NCI-H345 (cell line): ENCODE results near the gene VAV1.
"Not testable (repeated sequence)": the region's sequence is repeated elsewhere in the genome, so short reads cannot be mapped to it uniquely, and the experiment has no call there.

Experiments used
- DNase-seq: peaks from one replicate; lab custom pipeline; 2025; lab: John Stamatoyannopoulos, UW

Gene VAV1

DNA sequence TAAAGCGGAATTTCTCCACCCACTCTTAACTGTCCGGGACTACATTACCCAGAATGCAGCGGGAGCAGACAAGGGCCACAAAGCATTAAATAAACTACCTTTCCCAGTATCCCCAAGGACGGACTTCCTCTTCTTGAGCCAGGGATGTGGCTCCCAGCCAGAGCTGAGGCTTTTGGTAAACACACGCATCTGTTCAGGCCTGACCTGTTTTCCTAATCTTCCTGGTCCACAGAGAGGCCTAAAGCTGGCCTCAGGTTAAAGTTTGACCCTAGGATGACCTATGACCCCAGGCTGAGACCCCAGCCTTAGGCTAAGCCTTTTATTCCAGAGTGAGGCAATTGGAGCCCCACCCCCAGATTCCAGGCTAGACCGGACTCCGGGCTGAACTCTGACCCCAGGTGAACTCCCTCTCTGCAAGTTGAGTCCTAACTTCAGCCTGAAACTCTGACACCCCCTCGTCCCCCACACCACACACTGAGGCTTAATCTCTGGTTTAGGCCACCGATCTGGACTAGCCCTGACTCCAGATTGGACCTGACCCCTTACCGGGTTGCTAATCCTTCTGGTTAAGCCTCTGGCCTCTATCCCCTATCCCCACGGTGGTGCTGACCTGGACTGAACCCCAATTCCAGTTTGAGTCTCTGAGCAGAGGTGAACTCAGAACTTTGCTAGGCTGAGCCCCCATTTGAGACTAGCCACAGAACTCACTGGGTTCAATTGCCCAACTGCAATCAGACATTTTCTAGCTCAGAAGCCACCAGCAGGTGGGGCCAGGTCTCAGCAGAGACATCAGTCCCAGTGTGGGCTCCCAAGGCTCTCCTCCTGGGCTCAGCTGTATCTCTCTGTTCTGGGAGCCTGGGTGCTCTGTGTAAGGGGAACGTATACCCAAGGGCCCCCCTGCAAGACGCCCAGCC lies 34.4 kb upstream of the VAV1 start:
- peak; percentile 81 for DNase-seq

DNA sequence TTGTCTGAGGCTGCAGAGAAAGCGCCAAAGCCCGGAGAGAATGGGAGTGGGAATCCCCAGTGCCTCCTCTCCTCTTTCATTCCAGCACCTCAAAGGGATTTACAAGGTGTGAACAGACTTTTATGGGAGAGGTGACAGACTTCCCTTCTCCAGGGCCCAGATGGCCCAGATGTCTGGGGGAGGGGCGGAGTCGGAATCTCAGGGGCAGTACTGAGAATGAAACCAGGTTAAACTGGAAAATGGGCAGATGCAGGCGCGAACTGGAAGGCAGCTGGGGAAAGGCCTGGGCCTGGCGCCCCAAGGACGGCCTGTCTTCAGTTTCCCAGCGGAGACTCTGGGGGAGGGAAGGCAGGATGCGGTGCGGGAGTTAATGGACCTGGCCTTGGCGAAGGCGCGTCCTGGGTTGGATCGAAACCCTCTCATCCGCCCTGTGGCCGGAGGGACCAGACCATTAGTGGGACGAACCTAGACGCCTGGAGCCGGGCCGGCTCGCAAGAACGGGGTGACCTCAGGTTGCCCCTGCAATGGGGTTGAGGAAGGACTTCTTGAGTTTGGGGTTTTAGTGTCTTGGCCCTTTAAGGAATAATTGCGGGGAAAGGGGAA lies 33.6 kb upstream of the VAV1 start:
- no peak for DNase-seq

DNA sequence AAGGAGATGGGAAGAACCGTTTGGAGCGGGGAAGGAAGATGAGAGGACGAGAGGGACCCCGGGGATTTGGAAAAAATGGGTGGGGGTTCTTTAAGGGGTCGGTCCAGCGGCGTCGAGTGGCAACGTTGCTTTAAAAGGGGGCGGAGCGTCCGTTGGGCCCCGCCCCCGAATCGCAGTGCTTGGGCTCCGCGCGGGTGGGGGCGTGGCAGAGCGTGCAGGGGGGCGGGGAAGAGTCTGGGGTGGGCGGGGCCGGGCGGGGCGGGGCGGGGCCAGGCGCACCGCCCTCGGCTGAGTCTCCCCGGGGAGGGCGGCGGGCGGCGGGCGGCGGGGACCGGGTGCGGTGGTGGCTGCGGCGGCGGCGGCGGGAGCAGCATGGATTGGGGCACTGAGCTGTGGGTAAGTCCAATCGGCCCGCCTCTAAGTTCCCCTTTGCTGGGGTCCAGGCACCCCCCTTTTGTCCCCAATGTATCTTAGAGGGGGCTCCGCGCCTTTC lies 33.1 kb upstream of the VAV1 start, which contains the start of gene TRIP10:
TSS of gene TRIP10 (plus strand) at position 291 of the 493 bp plus-strand sequence. CDS start at position 373, 82 bp downstream.
- DNase-seq, result peak; percentile 75

DNA sequence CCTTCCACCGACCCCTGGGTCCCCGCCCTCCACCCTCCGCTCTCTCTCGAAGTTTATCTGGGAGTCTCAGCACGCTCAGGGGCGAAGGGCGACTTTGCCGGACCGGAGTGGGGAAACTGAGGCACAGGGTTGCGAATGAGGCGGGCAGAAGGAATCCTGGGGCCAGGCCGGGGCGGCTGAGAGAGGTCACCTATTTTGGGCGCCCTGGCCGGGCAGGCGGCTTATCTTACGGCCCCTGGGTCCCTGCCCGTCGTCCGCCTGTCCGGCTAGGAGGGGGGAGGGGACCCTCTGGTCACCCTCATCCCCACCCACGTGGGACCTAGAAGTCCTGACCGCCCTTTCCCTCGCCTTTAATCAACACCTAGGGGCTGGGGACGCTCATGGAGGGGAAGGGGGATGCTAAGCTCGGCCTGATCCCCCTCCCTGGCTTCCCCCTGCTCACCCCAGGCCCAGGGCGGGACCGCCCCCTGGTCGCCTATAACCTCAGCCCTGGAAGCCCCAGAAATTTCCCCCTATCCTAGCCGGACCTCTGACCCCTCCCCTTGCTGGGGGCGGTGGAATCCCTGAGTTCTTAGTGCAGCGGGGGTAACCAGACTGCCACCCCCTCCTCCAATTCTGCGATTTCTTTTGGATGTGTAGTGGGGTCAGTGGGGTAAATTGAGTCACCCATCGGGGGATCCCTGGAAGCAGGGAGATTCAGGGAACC lies 32.5 kb upstream of the VAV1 start:
- no peak for DNase-seq

DNA sequence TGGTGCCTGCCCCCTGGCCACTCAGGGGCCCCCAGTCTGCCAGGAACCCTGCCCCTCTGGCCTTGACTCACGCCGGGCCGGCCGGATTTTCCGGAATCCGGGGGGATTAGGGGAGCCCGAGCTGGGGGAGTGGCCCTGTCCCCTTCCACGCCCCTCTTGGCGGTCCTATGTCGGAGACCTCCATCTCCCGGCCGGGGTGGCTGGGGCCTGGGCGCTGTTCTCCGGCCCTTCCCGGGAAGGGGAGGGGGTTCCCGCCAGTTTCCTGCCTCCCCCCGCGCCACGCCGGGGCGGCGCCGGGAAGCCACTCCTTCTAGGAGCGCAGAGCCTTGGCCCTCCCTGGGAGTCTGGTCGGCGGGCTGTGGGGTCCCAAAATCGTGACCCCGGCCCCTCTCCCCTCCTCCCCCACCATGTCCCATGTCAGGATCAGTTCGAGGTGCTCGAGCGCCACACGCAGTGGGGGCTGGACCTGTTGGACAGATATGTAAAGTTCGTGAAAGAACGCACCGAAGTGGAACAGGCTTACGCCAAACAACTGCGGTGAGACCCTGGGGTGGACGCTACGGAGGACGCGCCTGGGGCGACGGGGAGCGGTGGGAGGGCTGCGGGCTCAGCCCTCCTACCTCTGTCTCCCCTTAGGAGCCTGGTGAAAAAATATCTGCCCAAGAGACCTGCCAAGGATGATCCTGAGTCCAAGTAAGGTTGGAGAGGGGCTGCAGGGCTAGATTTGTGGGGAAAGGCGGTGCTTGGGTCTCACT lies 31.7 kb upstream of the VAV1 start:
- DNase-seq, result peak; percentile 16

DNA sequence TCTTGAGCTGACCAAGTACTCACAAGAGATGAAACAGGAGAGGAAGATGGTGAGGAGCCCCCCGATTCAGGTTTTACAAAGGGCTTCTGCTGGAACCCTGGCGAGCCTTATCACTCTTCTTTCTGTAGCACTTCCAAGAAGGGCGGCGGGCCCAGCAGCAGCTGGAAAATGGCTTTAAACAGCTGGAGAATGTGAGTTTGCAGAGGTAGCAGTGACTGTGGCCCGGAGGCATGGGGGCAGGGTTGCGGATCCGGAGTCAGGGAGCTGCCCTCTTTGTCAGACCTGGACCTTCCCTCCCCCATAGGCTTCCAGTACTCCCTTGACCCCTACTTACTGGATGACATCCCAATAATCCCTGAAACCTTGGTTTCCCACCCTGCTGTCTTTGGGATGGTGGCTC lies 29.4 kb upstream of the VAV1 start:
- DNase-seq, result no peak

DNA sequence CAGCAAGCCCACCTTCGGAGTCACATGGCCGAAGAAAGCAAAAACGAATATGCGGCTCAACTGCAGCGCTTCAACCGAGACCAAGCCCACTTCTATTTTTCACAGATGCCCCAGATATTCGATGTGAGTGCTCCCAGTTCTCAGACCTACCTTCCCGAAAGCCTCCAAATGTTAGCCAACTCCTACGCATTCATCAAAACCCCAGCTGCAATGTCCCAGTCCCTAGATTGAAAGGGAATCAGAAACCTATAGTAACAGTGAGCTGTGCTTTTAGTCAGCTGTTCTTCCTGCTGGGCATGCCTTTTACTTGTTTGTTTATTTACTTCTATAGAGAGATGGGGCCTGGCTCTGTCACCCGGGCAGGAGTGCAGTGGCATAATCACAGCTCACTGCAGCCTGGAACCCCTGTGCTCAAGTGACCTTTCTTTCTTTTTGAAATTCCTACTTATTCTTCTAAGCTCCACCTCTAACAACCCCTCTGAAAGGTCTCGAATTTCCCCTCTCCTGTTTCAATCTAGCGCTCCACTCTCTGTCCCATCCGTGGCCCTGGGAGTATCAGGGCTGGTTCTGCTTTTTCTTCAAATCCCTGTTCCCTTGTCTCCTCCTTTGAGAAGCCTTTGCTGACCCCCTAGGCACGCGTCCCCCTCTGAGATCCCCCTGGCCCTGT lies 28.7 kb upstream of the VAV1 start:
- DNase-seq, result no peak

DNA sequence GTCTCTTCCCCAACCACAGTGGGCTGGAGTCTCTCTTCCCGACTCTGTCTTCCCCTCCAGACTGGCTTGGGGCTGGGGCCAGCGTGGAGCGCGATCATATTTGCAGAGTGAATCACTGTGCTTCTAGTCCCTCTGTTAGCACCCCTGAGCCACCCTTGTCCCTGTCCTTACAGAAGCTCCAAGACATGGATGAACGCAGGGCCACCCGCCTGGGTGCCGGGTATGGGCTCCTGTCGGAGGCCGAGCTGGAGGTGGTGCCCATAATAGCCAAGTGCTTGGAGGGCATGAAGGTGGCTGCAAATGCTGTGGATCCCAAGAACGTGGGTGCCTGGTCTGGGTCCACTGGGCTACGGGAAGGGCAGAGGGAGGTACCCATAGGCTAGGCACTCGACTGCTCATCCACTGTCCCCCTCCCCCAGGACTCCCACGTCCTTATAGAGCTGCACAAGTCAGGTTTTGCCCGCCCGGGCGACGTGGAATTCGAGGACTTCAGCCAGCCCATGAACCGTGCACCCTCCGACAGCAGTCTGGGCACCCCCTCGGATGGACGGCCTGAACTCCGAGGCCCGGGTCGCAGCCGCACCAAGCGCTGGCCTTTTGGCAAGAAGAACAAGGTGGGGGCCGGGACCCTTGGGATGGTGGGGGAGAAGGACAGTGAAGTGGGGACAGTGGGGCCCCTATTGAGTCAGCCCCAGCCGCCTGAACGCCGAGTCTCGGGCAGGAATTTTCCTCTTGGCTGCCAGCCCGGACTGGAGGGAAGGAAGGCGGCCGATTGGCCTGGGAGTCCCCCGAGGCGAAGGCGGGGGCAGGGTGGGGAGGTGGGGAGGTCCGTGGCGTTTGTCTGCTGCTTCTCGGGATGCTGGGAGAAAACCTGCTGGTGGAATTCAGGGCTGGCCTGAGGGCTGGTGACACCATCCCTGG lies 27.9 kb upstream of the VAV1 start:
- DNase-seq, result peak; percentile 58

DNA sequence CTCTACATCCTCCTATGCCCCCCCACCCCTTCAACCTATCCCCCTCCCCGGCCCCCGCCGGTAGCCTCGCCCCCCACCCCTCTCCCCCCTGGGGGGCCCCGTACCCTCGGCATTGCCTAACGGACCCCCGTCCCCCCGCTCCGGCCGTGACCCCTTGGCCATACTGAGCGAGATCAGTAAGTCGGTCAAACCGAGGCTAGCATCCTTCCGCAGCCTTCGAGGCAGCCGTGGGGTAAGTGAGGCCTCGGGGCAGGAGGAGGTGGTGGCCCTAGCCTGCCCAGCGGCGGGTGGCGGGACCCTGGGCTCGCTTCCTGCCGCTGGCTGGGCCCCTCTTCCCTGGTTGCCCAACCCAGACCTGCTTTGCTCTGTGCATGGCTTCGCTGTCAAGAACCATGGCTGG lies 26.5 kb upstream of the VAV1 start:
- DNase-seq, result no peak

DNA sequence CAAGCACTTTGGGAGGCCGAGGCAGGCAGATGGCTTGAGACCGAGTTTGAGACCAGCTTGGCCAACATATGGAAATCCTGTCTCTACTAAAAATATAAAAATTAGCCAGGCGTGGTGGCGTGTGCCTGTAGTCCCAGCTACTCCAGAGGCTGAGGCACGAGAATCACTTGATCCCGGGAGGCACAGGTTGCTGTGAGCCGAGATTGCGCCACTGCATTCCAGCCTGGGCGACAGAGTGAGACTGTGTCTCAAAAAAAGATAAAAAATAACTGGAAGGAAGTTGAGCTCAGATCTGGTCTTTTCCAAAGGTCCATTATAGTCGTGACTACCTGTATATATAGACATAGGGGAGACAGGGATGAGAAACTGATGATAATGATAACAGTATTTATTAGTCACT lies 24.0 kb upstream of the VAV1 start:
- DNase-seq, result not testable (repeated sequence)

DNA sequence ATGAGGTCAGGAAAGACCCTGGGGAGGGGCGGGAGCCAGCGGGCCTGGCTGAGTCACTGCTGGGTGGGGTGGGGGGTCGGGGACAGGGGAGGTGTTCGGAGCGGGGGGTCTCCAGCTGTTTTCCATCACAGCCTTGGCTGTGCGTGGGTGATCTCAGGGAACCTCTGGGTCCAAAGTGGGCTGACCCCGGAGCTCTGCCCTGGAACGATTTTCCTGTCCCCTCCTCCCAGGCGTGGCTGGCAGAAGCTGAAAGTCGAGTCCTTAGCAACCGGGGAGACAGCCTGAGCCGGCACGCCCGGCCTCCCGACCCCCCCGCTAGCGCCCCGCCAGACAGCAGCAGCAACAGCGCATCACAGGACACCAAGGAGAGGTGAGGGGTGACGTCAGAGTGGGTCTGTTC lies 22.4 kb upstream of the VAV1 start:
- no peak for DNase-seq

DNA sequence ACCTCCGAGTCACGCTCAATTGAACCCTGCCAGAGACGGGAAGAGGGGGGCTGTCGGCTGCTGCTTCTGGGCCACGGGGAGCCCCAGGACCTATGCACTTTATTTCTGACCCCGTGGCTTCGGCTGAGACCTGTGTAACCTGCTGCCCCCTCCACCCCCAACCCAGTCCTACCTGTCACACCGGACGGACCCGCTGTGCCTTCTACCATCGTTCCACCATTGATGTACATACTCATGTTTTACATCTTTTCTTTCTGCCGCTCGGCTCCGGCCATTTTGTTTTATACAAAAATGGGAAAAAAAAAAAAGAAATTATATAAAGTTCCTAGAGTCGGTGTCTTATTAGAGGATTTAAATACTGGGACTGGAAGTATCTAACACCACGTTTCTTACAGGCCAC lies 21.3 kb upstream of the VAV1 start:
- no peak for DNase-seq

DNA sequence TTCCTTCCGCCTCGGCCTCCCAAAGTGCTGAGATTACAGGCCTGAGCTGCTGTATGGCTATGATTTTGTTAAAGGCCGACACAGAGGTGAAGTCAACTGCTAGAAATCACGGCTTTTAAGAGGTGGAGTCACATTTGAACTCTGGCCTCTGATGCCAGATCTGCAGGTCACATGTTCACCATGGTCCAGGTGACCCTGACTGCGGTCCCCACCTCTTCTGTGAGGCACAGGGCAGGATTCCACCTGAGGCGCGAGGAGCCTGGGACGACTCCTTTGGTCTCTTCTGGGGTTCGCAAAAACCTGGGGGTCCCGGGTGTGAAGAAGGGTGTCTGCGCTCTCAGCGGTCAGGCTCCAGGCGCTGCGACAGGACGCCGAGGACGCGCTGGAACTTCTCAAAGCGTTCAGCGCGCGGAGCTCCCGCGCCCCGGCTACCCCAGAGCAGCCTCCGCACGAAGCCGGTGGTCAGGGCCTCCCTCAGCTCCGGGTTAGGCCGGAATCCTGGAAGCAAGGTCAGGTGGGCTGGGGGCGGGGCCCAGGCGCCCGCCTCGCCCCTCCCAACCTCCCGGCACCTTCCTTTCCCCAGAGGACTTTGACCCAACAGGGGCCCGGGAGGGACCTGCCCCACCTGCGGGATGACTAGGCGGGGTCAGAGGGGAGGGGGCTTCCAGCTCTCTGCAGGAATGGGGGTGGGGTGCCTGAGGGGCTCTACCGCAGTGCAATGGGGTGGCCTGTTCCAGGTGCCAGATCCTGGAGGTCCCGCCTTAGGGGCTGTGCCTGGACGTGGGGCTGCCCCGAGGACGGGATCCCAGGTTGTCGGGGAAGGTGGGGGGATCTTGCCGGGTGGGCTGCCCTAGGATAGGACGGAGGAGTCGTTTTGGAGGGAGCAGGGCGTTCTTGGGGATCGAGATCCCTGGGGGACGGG lies 20.0 kb upstream of the VAV1 start:
- DNase-seq, result no peak

DNA sequence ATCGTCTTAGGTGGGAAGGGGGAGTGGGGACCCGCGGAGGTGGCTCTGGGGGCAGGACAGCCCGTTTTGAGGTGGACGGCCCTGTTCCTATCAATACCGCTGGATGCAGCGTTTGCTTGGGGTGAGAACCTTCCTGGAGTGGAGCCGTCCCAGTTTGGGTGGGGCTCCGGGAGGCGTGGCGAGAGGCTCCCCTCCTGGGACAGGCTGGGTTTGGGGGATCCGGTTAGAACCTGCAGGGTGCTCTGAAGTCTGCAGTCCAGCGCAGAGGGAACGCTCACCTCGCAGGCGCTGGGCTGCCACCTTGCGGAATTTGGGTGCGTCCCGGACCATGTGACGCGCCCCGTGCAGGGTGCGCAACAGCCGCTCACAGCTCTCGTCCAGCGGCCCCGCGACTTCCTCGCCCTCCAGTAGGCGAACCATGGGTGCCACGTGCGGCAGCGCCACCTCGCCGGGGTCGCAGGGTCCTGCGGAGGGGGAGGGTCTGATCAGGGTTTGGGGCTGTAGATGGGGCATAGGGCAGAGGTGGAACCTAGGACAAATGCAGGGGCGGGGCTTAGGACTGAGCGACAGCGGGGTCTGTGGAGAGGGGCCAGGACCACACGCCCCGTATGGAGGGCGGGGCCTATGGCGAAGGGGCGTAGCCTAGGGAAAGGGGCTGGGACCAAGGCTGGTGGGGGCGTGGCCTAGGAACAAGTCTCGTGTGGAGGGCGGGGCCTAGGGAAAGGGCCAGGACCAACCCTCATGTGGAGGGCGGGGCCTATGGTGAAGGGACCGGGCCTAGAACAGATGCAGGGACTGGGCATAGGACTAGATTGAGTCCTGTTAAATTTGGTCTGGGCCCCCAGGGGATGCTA lies 19.1 kb upstream of the VAV1 start:
- no peak for DNase-seq

DNA sequence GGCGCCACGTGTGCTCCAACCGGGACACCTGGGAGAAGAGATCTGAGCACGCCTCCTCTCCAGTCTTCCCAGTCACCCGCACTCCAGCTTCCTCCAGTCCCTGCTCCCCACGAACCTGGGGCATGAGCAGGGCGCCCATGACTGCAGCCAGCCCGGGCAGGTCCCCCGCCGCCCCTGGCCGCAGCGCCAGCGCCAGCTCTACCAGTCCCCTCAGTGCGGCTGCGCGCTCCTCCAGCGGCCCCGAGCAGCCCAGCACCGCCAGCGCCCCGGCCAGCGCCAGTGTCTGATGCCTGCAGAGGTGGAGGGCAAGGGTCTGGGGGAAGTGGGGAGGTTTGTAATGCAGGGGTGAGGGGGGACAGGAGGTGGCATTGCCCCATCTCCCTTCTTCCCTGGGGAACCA lies 18.4 kb upstream of the VAV1 start:
- DNase-seq, result no peak

DNA sequence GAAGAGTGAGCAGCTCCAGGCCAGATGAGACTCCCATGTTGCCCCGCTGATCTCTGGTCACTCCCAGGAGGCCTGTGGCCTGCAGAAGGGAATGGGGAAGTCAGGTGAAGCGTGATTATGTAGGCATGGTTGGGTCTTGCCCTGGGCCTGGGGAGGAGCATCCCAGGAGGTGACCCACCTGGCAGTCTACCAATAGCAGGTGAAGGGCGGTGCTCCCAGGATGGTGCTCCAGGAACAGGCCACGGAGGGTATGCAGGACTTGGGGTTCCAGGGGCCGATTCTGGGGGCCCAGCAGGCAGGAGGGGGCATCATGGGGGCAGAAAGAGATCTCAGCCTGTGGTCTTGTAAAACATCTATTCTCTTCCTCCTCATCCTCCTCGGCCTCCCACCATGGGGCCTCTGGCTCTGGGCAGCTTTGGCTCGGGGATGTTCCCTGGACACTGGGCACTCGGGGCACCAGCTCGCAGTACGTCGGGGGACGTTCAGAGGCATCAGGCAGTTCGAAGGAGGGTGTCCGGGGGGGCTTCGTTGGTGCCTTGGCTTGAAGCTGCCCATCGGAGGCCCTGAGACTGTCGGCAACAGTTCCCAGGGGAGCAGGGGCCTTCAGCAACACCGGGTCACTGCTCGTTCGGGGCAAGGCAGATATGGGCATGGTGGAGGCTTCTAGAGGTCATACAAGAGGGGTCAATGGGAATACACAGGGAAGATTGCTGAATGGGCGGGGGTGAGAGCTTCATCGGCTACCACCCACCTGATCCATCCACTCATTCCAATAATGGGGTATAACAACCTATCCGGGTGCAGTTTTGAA lies 17.6 kb upstream of the VAV1 start:
- DNase-seq, result no peak

DNA sequence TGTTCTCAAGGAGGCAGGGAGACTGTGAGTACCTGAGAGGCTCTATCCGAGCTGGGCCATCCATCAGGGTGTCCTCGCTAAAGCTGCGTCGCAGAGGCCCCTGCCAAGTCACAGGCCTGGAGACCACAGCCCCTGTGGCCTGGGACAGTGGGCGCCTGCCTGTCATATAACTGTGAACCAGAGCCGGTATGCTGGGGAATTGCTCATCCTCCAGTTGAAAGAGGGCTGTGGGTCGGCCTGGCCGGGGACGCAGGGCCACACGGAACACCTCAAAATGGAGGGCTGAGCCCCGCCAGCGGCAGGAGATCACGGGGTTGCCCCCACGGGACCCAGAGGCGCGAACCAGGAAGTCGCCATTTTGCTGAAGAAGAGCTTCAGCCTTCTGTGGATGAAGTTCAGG lies 11.9 kb upstream of the VAV1 start:
- DNase-seq, result no peak
